ENCODE data around the gene TP53I13.

Gene TP53I13

DNA sequence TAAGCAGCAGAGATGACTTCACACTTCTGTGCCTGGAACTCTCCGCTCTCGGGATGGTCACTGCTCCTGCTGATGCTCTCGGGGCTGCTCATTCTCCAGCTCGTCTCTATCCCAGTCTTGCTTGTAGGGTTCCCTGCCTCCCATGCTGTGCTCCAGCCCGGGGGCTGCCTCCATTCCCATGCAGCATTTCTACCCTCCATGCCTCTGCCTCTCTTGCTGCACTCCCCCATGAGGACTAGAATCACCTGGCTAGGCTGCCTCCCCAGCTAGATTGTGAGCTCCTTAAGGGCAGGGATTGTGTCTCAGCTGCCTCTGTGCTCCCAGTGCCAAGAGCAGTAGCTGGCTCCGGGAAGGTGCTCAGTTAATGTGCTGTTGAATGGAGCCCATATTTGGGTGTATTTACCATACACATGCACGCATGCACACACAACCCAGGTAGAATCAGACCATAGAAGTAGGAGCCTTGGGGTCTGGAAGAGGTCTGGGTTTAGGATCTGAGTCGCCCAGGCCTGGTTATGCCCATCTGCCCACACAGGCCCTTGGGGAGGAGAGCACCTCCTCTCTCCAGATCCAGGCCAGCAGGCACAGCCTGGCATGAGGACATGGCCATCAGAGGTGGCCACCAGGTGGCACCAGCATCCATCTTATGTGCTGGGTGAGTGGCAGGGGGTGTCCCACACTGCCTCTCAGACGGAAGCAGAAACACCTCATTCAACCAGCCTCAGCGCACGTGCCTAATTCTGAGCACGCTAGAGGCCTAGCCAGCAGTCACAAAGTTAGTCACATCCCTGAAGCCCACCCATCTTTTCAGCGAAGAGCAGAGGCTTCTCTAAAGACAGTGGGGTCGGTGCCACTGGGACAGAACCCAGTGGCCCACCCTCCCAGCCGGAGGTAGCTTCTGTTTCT lies 11.6 kb downstream of the TP53I13 start:
- peak in 49 of 51 donors; percentile 32 to 94 (median 77) for DNase-seq

DNA sequence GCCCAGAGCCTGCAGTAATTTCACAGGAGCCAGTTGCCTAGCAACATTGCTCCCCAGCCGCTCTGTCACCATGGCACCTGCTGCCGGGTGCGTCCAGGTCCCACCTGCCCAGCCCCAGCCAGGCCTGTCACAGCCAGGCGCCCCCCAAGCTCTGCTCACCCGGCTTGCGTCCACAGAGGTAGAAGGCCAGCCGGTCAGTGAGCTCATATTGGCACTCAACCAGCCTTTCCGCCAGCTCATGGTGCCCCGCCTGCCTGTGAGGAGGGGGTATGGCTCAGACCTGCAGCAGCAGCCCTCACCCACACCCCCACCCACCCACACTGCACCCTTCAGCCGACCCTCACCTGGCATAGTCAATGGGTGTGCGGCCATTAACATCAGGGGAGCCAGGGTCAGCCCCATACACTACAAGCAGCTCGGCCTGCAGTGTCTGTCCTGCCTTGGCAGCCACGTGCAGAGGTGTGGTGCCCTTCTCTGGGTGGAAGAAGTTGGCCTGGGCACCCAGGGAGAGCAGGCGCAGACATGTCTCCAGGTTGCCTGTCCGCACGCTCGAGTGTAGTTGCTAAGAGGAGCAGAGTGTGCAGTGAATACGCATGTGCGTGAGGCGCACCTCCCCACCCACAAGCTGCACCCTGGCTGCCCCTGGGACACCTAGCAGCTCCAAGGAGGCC lies 13.2 kb downstream of the TP53I13 start:
- DNase-seq, result peak in 9 of 51 donors; percentile 24 to 54 (median 33)

DNA sequence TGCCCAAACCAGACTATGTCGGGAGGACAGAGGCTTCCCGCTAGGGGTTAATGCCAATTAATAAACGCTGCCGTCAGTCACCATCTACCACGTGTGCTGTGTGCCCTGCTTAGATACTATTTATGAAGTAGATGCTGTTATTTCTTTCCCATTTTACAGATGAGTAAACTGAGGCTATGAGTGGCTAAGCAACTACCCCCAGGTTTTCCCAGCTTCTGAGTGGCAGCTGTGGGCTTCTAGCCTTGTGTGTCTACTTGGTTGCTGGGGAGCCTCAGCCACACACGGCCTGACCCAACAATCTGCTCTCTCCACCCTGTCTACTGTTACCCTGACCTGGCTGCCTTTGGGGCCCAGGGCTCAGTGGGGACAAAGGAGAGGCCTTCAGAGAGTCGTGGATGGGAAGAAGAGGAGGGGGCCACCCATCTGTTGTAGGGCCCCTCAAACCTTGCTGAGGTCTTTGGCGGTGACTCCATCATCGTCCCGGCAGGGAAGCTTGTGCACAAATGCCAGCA lies 13.8 kb downstream of the TP53I13 start:
- DNase-seq, result no peak

GRCh38 chr17:29582772-29583171 lies 14.3 kb downstream of the TP53I13 start:
- peak in 42 of 51 donors; percentile 26 to 87 (median 64) for DNase-seq

GRCh38 chr17:29583324-29584248 lies 15.1 kb downstream of the TP53I13 start:
- DNase-seq, result no peak

DNA sequence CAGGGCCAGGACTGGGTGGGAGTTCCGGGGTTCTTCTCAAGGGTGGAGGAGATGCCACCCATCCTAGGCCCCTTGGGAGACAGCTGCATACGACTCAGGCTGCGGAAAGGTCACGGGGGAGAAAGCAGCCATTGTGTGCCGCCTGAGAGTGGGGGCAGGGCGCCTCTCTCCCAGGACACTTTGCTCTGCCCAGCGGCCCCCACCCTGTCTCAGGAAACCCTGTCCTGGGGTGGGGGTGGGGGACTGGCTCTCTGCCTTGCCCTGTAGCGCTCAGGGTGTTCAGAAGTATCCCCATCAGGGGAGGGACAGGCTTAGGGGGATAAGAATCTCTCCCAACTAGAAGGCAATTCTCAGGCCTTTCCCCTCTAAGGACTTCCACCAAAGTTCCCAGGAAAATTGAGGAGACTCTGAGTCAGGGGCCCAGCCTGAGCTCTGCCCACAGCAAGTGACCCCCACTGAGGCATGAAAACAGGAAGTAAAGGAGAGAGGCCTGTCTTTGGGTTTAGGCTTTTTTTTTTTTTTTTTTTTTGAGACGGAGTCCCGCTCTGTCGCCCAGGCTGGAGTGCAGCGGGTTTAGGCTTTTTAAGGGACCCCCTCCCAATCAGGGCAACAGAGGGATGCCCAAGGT lies 16.1 kb downstream of the TP53I13 start:
- DNase-seq, result peak in 41 of 51 donors; percentile 17 to 89 (median 69)

DNA sequence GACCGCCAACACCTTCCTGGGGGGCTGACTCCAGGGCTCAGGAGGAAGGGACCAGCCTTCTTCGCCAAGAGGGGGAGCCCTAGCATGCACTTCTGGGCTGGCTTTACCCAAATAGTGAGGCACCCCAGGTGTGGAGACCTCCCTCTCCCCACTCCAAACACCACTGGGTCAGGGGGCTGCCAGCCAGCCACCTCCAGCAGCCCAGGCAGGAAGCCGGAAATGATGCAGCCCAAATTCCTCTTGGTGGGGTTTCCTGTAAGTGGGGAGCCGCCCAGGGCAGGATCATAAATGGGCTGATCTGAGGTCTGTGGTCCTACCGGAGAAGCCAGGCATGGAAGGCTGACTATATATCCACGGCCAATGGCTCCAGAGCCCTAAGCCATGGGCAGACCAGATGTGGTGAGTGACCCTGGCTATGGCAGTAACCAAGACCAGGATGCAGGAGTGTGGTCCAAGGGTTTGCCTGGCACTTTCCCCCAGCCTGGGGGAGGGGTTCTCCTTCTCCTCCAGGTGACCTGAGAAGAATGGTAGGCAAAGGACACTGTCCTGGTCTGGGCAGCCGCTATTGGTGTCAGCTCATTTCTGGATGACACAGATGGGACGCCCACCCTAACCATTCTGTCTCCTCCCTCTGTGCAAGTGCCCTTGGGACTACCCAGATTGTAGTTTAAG lies 16.7 kb downstream of the TP53I13 start:
- DNase-seq, result no peak

DNA sequence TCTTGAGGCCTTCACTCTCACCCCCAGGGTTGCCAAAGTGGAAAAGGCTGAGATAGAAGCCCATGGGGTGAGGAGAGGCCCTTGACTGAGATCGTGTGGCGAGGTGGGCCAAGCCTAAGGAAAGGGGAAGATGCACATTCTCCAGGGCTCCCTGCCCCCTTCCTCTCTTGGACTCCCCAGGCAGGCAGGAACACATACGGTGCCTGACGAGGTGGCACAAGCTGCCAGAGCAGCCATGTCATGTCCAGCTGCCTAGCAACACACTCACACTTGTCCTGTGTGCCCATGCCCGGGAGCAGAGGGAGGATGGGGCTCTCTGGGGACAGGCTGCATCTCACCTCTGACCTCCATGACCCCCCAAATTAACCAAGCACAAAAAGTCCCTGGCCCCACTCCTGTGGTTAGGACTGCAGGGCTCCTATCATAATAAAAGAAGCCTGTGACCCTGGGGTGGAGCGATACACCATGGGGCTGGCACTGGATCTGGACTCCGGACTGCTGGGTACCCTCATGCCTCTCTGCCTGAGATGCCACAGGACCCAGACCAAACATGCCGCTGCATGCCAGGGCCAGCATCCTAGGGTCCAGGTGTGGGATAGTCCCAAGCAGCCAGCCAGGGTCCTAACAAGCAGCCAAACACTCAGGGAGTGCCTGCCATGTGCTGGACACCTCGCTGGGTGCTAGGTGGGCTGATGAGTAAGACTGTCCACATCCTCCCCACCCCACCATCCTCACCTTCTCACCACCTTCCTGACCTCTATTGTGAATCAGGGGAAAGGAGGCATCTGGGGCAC lies 18.4 kb downstream of the TP53I13 start:
- DNase-seq, result peak in 1 of 51 donors; percentile 17

DNA sequence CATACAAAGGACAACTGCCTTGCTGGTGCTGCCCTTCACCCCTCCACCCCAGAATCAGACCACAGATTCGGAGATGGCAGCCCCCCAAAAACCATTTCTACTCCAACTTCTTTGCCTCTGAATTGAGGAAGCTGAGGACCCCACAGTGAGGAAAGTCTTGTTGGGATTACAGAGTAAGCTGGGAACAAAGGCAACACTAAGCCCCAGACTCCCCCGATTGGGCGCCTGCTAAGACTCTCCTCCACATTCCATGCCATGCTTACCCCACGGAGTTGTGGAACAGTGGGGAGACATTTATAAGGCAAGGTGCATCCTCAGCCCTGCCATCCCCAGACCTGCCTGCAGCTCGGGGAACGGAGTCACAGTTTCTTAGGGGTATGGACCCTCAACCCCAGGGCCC lies 19.1 kb downstream of the TP53I13 start:
- no peak for DNase-seq

DNA sequence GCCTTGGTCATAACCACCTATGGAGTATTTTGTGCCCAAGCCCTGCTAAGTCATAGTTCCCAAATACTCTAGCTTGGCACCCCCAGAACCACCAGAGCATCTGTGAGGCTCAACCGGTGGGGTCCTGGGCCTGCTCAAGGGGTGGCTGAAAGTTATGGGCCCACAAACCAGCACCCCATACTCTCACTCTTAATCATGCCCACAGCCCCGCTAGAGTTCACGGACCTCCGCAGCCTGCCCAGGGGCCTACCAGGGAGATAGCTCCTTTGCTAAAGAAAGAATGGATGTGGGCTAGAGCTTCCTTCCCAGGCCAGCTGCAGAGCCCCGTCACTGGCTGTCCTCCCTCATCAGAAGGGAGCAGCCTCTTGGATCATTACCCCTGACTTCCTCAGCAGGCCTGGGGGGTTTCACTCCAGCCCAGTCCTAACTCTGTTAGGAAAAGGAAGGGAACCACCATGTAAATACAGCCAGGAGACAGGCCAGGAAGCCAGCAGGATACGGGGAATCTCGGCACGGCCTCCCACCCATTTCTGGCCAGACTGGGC lies 19.6 kb downstream of the TP53I13 start:
- DNase-seq, result peak in 1 of 51 donors; percentile 36

DNA sequence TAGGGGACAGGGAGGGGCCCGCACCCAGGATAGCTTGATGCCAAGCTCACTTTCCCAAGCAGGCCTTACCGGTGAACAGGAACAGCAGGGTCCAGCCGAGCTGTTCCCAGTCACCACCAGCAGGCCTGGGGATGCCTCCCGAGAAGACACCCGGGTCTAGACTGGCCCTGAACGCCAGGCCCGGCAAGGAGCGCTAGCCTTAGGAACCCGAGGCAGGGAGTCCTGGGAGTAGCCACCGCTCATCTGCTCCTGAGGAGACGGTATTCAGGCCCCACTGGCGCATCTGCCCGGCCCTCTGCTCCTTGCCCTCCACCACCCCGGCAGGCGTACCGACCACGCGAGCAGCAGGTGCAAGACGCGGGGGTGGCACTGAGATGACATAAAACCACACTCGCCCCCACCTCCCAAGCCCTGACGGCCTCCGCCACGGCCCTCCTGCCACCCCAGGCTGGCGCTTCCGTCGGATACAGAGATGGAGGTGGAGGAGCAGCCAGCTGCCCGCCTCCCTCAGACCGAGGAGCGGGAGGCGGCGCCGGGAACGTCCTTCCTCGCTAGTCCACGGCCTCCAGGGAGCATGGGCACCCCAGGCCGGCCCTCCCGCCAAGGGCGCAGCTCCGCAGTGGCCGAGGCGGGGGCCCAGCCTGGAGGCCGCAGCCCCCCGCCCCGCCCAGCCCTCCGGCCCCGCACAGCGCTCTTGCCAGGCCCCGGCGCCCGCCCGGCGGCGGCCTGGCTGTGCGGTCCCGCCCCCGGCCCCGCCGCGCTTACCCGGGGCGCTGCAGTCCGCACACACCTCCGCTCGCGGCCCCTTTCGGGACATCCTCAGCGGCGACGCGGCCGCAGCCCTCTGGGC lies 20.3 kb downstream of the TP53I13 start:
- DNase-seq, result peak in 16 of 51 donors; percentile 29 to 62 (median 39)

DNA sequence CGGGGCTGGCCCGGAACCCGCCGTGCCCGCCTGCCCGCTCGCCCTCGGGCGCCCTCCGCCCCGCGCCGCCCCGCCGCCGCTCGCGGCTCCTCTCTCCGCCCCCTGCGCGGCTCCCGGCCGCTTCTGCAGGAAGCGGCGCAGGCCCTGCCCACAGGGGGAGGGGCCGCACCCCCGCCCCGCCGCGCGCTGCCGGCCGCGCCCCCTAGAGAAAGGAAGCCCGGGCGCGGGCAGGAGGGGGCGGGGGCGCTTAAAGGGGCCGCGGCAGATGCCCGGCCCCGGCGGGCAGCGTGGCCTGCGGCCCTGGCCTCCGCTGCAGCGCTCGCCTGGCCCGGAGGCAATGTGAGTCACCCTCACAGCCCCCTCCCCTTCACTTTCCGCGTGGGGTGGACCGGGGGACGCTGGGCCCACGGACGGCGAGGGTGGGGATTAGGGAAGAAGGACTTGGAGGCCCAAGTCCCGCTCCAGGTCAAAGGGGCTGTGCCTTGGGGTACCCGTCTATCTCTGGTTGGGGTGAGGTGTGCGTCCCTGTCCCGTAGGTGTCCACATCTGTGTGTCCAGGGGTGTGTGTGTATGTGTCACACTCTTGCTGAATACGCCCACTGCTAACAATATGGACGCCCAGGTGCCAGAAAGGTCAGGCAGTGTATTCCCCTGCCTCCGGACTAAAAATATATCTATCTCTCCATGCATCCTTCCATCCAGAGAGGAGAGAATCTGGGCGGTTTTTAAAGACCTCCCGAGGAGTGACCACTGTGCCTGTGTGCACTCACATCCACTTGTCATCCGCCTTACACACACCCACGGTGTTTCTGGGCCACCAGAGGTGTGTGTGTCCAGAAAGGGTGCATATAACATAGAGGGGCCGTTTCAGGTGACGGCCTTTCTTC lies 21.3 kb downstream of the TP53I13 start, which contains the start of gene GIT1:
GIT1 (minus strand) TSS at position 125 of the 887 bp plus-strand sequence. CDS start 270 bp downstream, outside the sequence.
- DNase-seq, result peak in 48 of 51 donors; percentile 29 to 92 (median 73)

DNA sequence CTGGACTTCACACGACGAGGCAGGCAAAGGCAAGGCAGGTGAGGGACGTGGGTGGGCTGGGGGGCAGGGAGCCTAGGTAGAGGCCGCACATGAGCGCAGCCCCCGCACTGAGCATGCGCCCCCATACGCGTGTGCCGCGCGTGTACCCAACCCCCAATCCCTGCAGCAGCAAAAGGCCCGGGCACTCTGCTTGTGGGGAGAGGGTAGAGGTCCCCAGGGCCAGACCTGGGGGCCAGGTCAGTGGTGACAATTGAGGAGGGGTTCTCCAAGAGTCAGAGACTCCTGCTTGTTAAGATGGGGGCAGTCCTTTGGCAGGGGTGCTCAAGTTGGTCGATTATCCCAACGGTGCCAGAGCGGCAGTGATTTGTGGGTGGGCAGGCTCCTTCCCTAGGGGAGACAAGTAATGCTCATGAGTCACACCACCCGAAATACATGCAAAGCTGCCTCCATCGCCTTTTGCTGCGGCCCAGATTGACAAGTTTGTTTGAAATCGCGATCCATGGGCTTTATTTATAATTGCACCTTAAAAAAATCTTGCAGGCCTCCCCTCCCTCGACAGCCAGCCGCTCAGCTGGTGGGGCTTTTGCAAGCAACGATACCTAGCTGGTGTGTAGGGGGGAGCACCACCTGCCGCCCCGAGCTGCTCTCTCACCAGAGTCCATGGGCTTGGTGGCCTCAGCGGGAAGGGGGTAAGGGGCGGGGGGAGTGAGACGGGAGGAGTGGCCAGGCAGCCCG lies 22.1 kb downstream of the TP53I13 start:
- DNase-seq, result peak in 5 of 51 donors; percentile 27 to 89 (median 46)

- DNase-seq, result peak in 13 of 51 donors; percentile 28 to 83 (median 54)
These were observed 22.7 kb downstream of the TP53I13 start for GRCh38 chr17:29591146-29591736.

Data from hypothalamus (tissue), 51 donors.